H1 (cell line): ENCODE results near the gene RGS2. TPM values are rescaled to one million over a fixed set of nuclear protein-coding genes. Genes with fewer than 3 reads are reported as not detected.

Experiments
- CTCF ChIA-PET: fragments of 300-600 bp; sonication (Branson Sonifier 250); formaldehyde crosslinking; loops from one replicate; lab custom pipeline; 2021; ENCODE audit not compliant: partially characterized antibody; lab: Charles Lee
- POLR2A ChIA-PET: fragments of 300-600 bp; sonication (Branson Sonifier 250); formaldehyde crosslinking; loops from one replicate; lab custom pipeline; 2021; ENCODE audit warnings: inconsistent platforms; ENCODE audit not compliant: partially characterized antibody; lab: Charles Lee
- DNase-seq, 2 experiments: peaks; one replicate each; pipeline versions ENCODE4 v3.0.0 to v3.0.0-alpha.2; 2010 to 2022; ENCODE audit warnings: low spot score in 2 of 2, low read depth in 1 of 2, mixed read lengths in 1 of 2
- FAIRE-seq: peaks from 2 replicates; lab custom pipeline; 2011; peaks lifted over from hg19 to GRCh38; lab: Jason Lieb, UNC
- H2AFZ ChIP-seq: 2 replicates; pipeline ENCODE4 v1.8.1; 2012; ENCODE audit warnings: low read length, inconsistent platforms
- H2AK5ac ChIP-seq: 2 replicates; pipeline ENCODE4 v1.6.1; 2013; ENCODE audit warnings: low read depth, low read length
- H2BK120ac ChIP-seq: replicated peaks from 2 replicates; pipeline ENCODE3; 2013; ENCODE audit warnings: low read depth, low read length, inconsistent platforms
- H2BK12ac ChIP-seq: 2 replicates; pipeline ENCODE4 v1.6.1; 2013; ENCODE audit warnings: low read depth, low read length
- H2BK15ac ChIP-seq: 2 replicates; pipeline ENCODE4 v1.6.1; 2013; ENCODE audit warnings: low read length
- H2BK20ac ChIP-seq: 2 replicates; pipeline ENCODE4 v1.6.1; 2013; ENCODE audit warnings: low read length
- H2BK5ac ChIP-seq: 2 replicates; pipeline ENCODE4 v1.6.1; 2013; ENCODE audit warnings: low read depth, low read length
- H3K14ac ChIP-seq: 2 replicates; pipeline ENCODE4 v1.6.1; 2013; ENCODE audit warnings: inconsistent platforms; ENCODE audit not compliant: insufficient read length
- H3K18ac ChIP-seq: 2 replicates; pipeline ENCODE4 v1.6.1; 2013; ENCODE audit warnings: low read length; ENCODE audit errors: extremely low read depth
- H3K23ac ChIP-seq: 2 replicates; pipeline ENCODE4 v1.6.1; 2013; ENCODE audit warnings: inconsistent platforms; ENCODE audit not compliant: insufficient read length
- H3K23me2 ChIP-seq: 2 replicates; pipeline ENCODE4 v1.6.1; 2013; ENCODE audit warnings: low read depth, low read length
- H3K27ac ChIP-seq: 2 replicates; pipeline ENCODE4 v1.6.1; 2011; ENCODE audit warnings: low read depth, low read length, inconsistent platforms
- H3K27me3 ChIP-seq, 4 experiments: replicated peaks in 1 of 4; 1 replicate in 1 of 4; 2 replicates in 3 of 4; pipeline versions ENCODE4 v1.6.1 to v1.8.1; 2011 to 2013; ENCODE audit warnings: low read length in 3 of 4, mild to moderate bottlenecking in 3 of 4, inconsistent platforms in 2 of 4, mixed read lengths in 2 of 4, moderate library complexity in 1 of 4; ENCODE audit not compliant: control insufficient read depth in 3 of 4, insufficient read depth in 3 of 4; ENCODE audit errors: extremely low read depth in 1 of 4
- H3K36me3 ChIP-seq, 4 experiments: 2 replicates each; pipeline versions ENCODE4 v1.6.1 to v1.8.1; 2011 to 2013; ENCODE audit warnings: mild to moderate bottlenecking in 4 of 4, low read length in 3 of 4, moderate library complexity in 2 of 4, control low read depth in 1 of 4, inconsistent platforms in 1 of 4; ENCODE audit not compliant: insufficient read depth in 4 of 4, control insufficient read depth in 2 of 4
- H3K4ac ChIP-seq: replicated peaks from 2 replicates; pipeline ENCODE3; 2013; ENCODE audit warnings: low read length, low read depth, mixed read lengths, inconsistent platforms; ENCODE audit not compliant: insufficient read length
- H3K4me1 ChIP-seq, 4 experiments: replicated peaks in 1 of 4; 1 replicate in 1 of 4; 2 replicates in 3 of 4; pipeline versions ENCODE4 v1.6.1 to v1.8.1; 2011 to 2013; ENCODE audit warnings: low read length in 3 of 4, inconsistent platforms in 2 of 4, mixed read lengths in 1 of 4; ENCODE audit not compliant: insufficient read depth in 4 of 4, control insufficient read depth in 3 of 4
- H3K4me2 ChIP-seq, 2 experiments: 2 replicates each; pipeline versions ENCODE4 v1.6.1 to v1.8.1; 2011 to 2013; ENCODE audit warnings: low read depth in 2 of 2, low read length in 2 of 2, control low read depth in 1 of 2, inconsistent platforms in 1 of 2, mild to moderate bottlenecking in 1 of 2; ENCODE audit not compliant: insufficient read depth in 1 of 2
- H3K4me3 ChIP-seq, 4 experiments: fragments of 200-600, 300-600 bp in 1 of 4; sonication (generic), shearing (Covaris generic), sonication (Bioruptor Twin) in 1 of 4; 2 replicates each; pipeline versions ENCODE4 v1.5.1 to v1.8.1; 2011 to 2016; ENCODE audit warnings: low read length in 4 of 4, low read depth in 3 of 4, control low read depth in 2 of 4, inconsistent platforms in 2 of 4, mild to moderate bottlenecking in 2 of 4, mixed read lengths in 1 of 4, moderate library complexity in 1 of 4; ENCODE audit not compliant: insufficient read depth in 2 of 4; ENCODE audit errors: extremely low read depth in 1 of 4
- H3K56ac ChIP-seq: replicated peaks from 2 replicates; pipeline ENCODE3; 2013; ENCODE audit warnings: low read depth, mild to moderate bottlenecking, mixed read lengths, low read length, inconsistent platforms; ENCODE audit not compliant: insufficient read length
- H3K79me1 ChIP-seq: 2 replicates; pipeline ENCODE4 v1.6.1; 2013; ENCODE audit warnings: low read depth, low read length, control low read depth
- H3K79me2 ChIP-seq, 2 experiments: 2 replicates each; pipeline versions ENCODE4 v1.6.1 to v1.8.1; 2012 to 2013; ENCODE audit warnings: low read length in 2 of 2, mild to moderate bottlenecking in 2 of 2, inconsistent platforms in 1 of 2; ENCODE audit not compliant: insufficient read depth in 2 of 2, control insufficient read depth in 1 of 2
- H3K9ac ChIP-seq, 4 experiments: replicated peaks in 1 of 4; 1 replicate in 1 of 4; 2 replicates in 3 of 4; pipeline versions ENCODE4 v1.6.1 to v1.8.1; 2011 to 2013; ENCODE audit warnings: low read depth in 3 of 4, low read length in 3 of 4, control low read depth in 2 of 4, mild to moderate bottlenecking in 2 of 4, moderate library complexity in 2 of 4, inconsistent platforms in 1 of 4; ENCODE audit errors: extremely low read depth in 1 of 4
- H3K9me3 ChIP-seq, 2 experiments: 2 replicates each; pipeline versions ENCODE4 v1.6.1 to v1.8.1; 2012 to 2013; ENCODE audit warnings: mild to moderate bottlenecking in 2 of 2, moderate library complexity in 2 of 2, control low read depth in 1 of 2, inconsistent platforms in 1 of 2, low read depth in 1 of 2, low read length in 1 of 2, mixed read lengths in 1 of 2; ENCODE audit not compliant: insufficient read depth in 2 of 2
- H4K20me1 ChIP-seq, 2 experiments: replicated peaks in 1 of 2; 2 replicates each; pipeline versions ENCODE3 to v1.8.1; 2011 to 2013; ENCODE audit warnings: inconsistent platforms in 2 of 2, low read length in 2 of 2, mild to moderate bottlenecking in 1 of 2; ENCODE audit not compliant: insufficient read depth in 2 of 2, control insufficient read depth in 1 of 2
- H4K5ac ChIP-seq: 2 replicates; pipeline ENCODE4 v1.6.1; 2013; ENCODE audit warnings: low read length, low read depth, mixed read lengths, inconsistent platforms; ENCODE audit not compliant: insufficient read length
- H4K8ac ChIP-seq: 2 replicates; pipeline ENCODE4 v1.8.0; 2013; ENCODE audit warnings: mild to moderate bottlenecking, moderate library complexity, low read length, inconsistent platforms; ENCODE audit not compliant: insufficient read depth; ENCODE audit errors: extremely low read depth
- H4K91ac ChIP-seq: replicated peaks from 2 replicates; pipeline ENCODE3; 2013; ENCODE audit warnings: low read length, mixed read lengths, inconsistent platforms; ENCODE audit not compliant: insufficient read length
- ATF2 ChIP-seq: IDR thresholded peaks from 2 replicates; pipeline ENCODE4 v1.6.1; 2012; ENCODE audit warnings: low read length, inconsistent platforms
- CHD1 ChIP-seq: IDR thresholded peaks from 2 replicates; pipeline ENCODE4 v1.6.1; 2012; ENCODE audit warnings: low read depth, low read length, improper control_type of control experiment
- EGR1 ChIP-seq: IDR thresholded peaks from 2 replicates; pipeline ENCODE4 v1.6.1; 2011; ENCODE audit warnings: low read depth, low read length, borderline replicate concordance
- KDM4A ChIP-seq: IDR thresholded peaks from one replicate; pipeline ENCODE4 v1.7.1; 2012; ENCODE audit warnings: low read depth, mild to moderate bottlenecking, moderate library complexity, low read length, inconsistent platforms; ENCODE audit not compliant: severe bottlenecking
- SIN3A ChIP-seq, 2 experiments: IDR thresholded peaks in 1 of 2; conservative IDR thresholded peaks in 1 of 2; 2 replicates each; pipeline ENCODE4 v1.6.1; 2011 to 2012; ENCODE audit warnings: low read length in 2 of 2, improper control_type of control experiment in 1 of 2, low read depth in 1 of 2, mild to moderate bottlenecking in 1 of 2
- SIX5 ChIP-seq: IDR thresholded peaks from 2 replicates; pipeline ENCODE4 v1.6.1; 2011; ENCODE audit warnings: mild to moderate bottlenecking, low read depth, low read length
- SP1 ChIP-seq: IDR thresholded peaks from 2 replicates; pipeline ENCODE4 v1.6.1; 2011; ENCODE audit warnings: low read depth, low read length
- SUZ12 ChIP-seq: fragments of 200-600 bp; sonication (generic); IDR thresholded peaks from 2 replicates; pipeline ENCODE4 v1.6.1; 2012; ENCODE audit warnings: mild to moderate bottlenecking, inconsistent platforms, low read length, moderate library complexity, mixed read lengths
- TAF7 ChIP-seq: optimal IDR thresholded peaks from 2 replicates; pipeline ENCODE3; 2011; ENCODE audit warnings: low read depth, mild to moderate bottlenecking, inconsistent platforms, low read length, moderate library complexity, borderline replicate concordance
- YY1 ChIP-seq: IDR thresholded peaks from 2 replicates; pipeline ENCODE4 v1.6.1; 2011; ENCODE audit warnings: low read depth, mild to moderate bottlenecking, low read length
- WGBS, 2 experiments: shearing (Covaris generic) in 1 of 2; methylation state at CpG; one replicate each; pipeline versions ENCODE4 v1.1.6 to v1.1.7; 2013 to 2015; ENCODE audit warnings: low lambda C conversion rate in 2 of 2, mixed read lengths in 2 of 2, inconsistent platforms in 1 of 2, low coverage in 1 of 2, missing lambda C conversion rate in 1 of 2; ENCODE audit not compliant: insufficient replicate concordance in 2 of 2, insufficient coverage in 1 of 2, insufficient read length in 1 of 2; ENCODE audit errors: extremely low coverage in 1 of 2, missing lambda C conversion rate in 1 of 2; 5-methylcytosine and 5-hydroxymethylcytosine counted together
- polyA plus RNA-seq, 7 experiments: library from polyadenylated mRNA; depleted of rRNA in 3 of 7; stranded (reverse) in 5 of 7; unstranded in 2 of 7; fragments of >200 nt in 5 of 7; fragments of 200-250 nt in 2 of 7; gene quantifications; 1 replicate in 5 of 7; 2 replicates in 1 of 7; 4 replicates in 1 of 7; pipeline versions ENCODE4 v1.2.1 to v1.2.3, GENCODE V29; 2011 to 2013; ENCODE audit warnings: missing spikeins in 2 of 7, mixed read lengths in 2 of 7
- total RNA-seq: library from RNA; stranded (reverse); fragmentation: NEBNext Ultra II Directional; extraction: Animal tissue kit (Norgen Biotek cat#: 25700); gene quantifications from 2 replicates; pipeline ENCODE4 v1.2.1, GENCODE V29; 2021

Gene RGS2
- total and polyA plus RNA-seq, 2 of the 8 experiments (the other 6 are each of a cell fraction or from before 2014, with no cell fraction given), result 9.1 to 17.0 TPM

- no peak for DNase-seq
- Histone ChIP-seq H3K27ac (no peak overlapping the region), H3K18ac (no peak overlapping the region), H3K36me3 (no peaks in the 10 kb centered on the region), H3K9ac (no peak overlapping the region), H3K56ac (no peak overlapping the region), H4K20me1 (no peaks in the 10 kb centered on the region), H3K14ac (no peak overlapping the region), H2BK120ac (no peak overlapping the region), H2BK20ac (no peak overlapping the region), H2BK5ac (no peak overlapping the region), H2AK5ac (no peak overlapping the region), H4K91ac (no peak overlapping the region), H3K79me1 (no peaks in the 10 kb centered on the region), H2BK15ac (no peak overlapping the region), H3K79me2 (no peaks in the 10 kb centered on the region), H3K9me3 (no peaks in the 10 kb centered on the region), H2AFZ (no peak overlapping the region), H3K4me2 (no peak overlapping the region), H3K4me1 (no peaks in the 10 kb centered on the region), H3K4ac (no peak overlapping the region), H2BK12ac (no peak overlapping the region), H3K23me2 (no peaks in the 10 kb centered on the region), H3K23ac (no peak overlapping the region), H3K27me3 (no peaks in the 10 kb centered on the region), H4K8ac (no peak overlapping the region), H4K5ac (no peak overlapping the region), H3K4me3 (no peak overlapping the region)
- FAIRE-seq, result no peak
- ChIA-PET POLR2A (no interaction called here), CTCF (interaction anchor here (0.7 to 2.4 kb wide), 4 partner anchors 11 to 69 kb away, joined by 3 to 7 read pairs (median 4); no protein-coding TSS in a partner anchor)
- 98% methylated on average over 4 of the region's 4 CpGs; no CpG with 5 or more reads in 1 of the 2 experiments for WGBS, 2 experiments
- no peak for TF ChIP-seq CHD1
- TF ChIP-seq SP1, result no peak
- TF ChIP-seq SIN3A (conservative IDR thresholded peaks at IDR 0.05 in 1 of 2, IDR thresholded peaks at IDR 0.05 in 1 of 2; ENCODE audit: low read depth in 1 of 2, low read length in 2 of 2), result no peak
- TF ChIP-seq TAF7, result no peak
- no peak for TF ChIP-seq ATF2
- no peak for TF ChIP-seq YY1
- no peak for TF ChIP-seq SIX5
- no peak for TF ChIP-seq SUZ12
- no peak for TF ChIP-seq EGR1
- TF ChIP-seq KDM4A, result no peak
Measured at GRCh38 chr1:192762265-192762664, 46.6 kb upstream of the RGS2 start.
